Common myeloid progenitor, CD34-positive (primary cell): ENCODE results near the gene TFDP2.

Experiments used
- CTCF ChIA-PET: fragments of 350-600 bp; sonication (Branson Sonifier 250); formaldehyde crosslinking; loops from one replicate; lab custom pipeline; 2021; ENCODE audit warnings: antibody characterized with exemption; lab: Charles Lee
- POLR2A ChIA-PET: fragments of 350-600 bp; sonication (Branson Sonifier 250); formaldehyde crosslinking; loops from one replicate; lab custom pipeline; 2021; ENCODE audit warnings: antibody characterized with exemption; lab: Charles Lee
- DNase-seq, 3 donors: peaks; one replicate each; pipeline versions ENCODE4 v3.0.0 to v3.0.0-alpha.2; 2013
- H3K27ac ChIP-seq, 2 experiments: 1 replicate in 1 of 2; 2 replicates in 1 of 2; pipeline ENCODE4 v1.7.0; 2013; ENCODE audit warnings: inconsistent platforms in 2 of 2, low read length in 2 of 2, mild to moderate bottlenecking in 2 of 2, low read depth in 1 of 2, moderate library complexity in 1 of 2; ENCODE audit not compliant: severe bottlenecking in 2 of 2, insufficient read depth in 1 of 2, poor library complexity in 1 of 2
- H3K27me3 ChIP-seq, 5 experiments: replicated peaks in 2 of 5; 1 replicate in 3 of 5; 2 replicates in 2 of 5; pipeline versions ENCODE4 v1.6.1 to v1.7.0; 2013; ENCODE audit warnings: low read length in 4 of 5, mild to moderate bottlenecking in 2 of 5, moderate library complexity in 2 of 5, inconsistent platforms in 1 of 5; ENCODE audit not compliant: insufficient read depth in 5 of 5, control insufficient read depth in 4 of 5
- H3K36me3 ChIP-seq, 4 experiments: 1 replicate in 2 of 4; 2 replicates in 2 of 4; pipeline versions ENCODE4 v1.6.1 to v1.7.0; 2013; ENCODE audit warnings: low read length in 3 of 4, control low read depth in 1 of 4, mild to moderate bottlenecking in 1 of 4; ENCODE audit not compliant: control insufficient read depth in 4 of 4, insufficient read depth in 4 of 4
- H3K4me1 ChIP-seq, 4 experiments: 1 replicate in 3 of 4; 2 replicates in 1 of 4; pipeline versions ENCODE4 v1.6.1 to v1.7.1; 2013; ENCODE audit warnings: low read length in 3 of 4, mild to moderate bottlenecking in 3 of 4, control low read depth in 1 of 4, inconsistent platforms in 1 of 4, moderate library complexity in 1 of 4; ENCODE audit not compliant: control insufficient read depth in 4 of 4, insufficient read depth in 4 of 4; ENCODE audit errors: control extremely low read depth in 1 of 4
- H3K4me3 ChIP-seq, 7 experiments: 1 replicate in 4 of 7; 2 replicates in 3 of 7; pipeline versions ENCODE4 v1.5.1 to v1.7.0; 2013; ENCODE audit warnings: mild to moderate bottlenecking in 7 of 7, low read length in 6 of 7, moderate library complexity in 6 of 7, inconsistent platforms in 2 of 7, low read depth in 2 of 7, control low read depth in 1 of 7; ENCODE audit not compliant: insufficient read depth in 4 of 7, control insufficient read depth in 1 of 7; ENCODE audit errors: extremely low read depth in 1 of 7
- H3K9me3 ChIP-seq, 5 experiments: 1 replicate in 4 of 5; 2 replicates in 1 of 5; pipeline versions ENCODE4 v1.6.1 to v1.7.1; 2013; ENCODE audit warnings: low read length in 4 of 5, mild to moderate bottlenecking in 2 of 5, inconsistent platforms in 1 of 5, low read depth in 1 of 5, moderate library complexity in 1 of 5; ENCODE audit not compliant: control insufficient read depth in 4 of 5, insufficient read depth in 2 of 5; ENCODE audit errors: control extremely low read depth in 1 of 5
- WGBS: methylation state at CpG from one replicate; pipeline ENCODE4 v1.1.5; 2013; ENCODE audit not compliant: insufficient coverage; 5-methylcytosine and 5-hydroxymethylcytosine counted together

Gene TFDP2

GRCh38 chr3:141894524-141895176 lies 254.7 kb downstream of the TFDP2 start:
- Histone ChIP-seq H3K4me1 (no peaks in the 10 kb centered on the region), H3K27me3 (no peaks in the 10 kb centered on the region), H3K27ac (no peak overlapping the region), H3K9me3 (peaks cover 2 to 6% (median 5%) of the 10 kb centered on the region in 5 experiments), H3K36me3 (peaks cover 4 to 18% (median 10%) of the 10 kb centered on the region in 4 experiments), H3K4me3 (no peak overlapping the region)
- ChIA-PET CTCF (interaction anchor here (0.8 to 2.6 kb wide), 3 partner anchors 10 to 16 kb away, joined by 4 to 7 read pairs (median 5); no protein-coding TSS in a partner anchor), POLR2A (interaction anchor here (0.8 kb wide), 2 partner anchors 9 to 78 kb away, joined by 3 to 5 read pairs; no protein-coding TSS in a partner anchor)
- DNase-seq = no peak
- 100% methylated on average over 2 of the region's 5 CpGs for WGBS
